ENCODE results near the gene GTF3C6. TPM values are rescaled to one million over a fixed set of nuclear protein-coding genes. Genes with fewer than 3 reads are reported as not detected.

Gene GTF3C6
- total RNA-seq, 1 experiment from 2014 or later = 32.0 TPM

DNA sequence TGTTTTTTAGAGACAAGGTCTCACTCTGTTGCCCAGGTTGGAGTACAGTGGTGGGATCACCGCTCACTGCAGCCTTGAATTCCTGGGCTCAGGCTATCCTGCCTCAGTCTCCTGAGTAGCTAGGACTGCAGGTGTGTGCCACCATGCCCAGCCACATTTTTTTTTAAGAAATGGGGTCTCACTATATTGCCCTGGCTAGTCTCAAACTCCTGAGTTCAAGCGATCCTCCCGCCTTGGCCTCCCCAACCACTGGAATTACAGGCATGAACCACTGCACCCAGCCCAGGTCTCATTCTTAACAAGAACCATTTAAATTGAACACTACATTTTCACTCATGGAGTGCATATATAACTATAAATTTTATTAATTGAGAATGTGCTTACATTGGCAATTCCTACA, 43.8 kb downstream of the GTF3C6 start (continued):
- TF ChIP-seq, protein P1, sequence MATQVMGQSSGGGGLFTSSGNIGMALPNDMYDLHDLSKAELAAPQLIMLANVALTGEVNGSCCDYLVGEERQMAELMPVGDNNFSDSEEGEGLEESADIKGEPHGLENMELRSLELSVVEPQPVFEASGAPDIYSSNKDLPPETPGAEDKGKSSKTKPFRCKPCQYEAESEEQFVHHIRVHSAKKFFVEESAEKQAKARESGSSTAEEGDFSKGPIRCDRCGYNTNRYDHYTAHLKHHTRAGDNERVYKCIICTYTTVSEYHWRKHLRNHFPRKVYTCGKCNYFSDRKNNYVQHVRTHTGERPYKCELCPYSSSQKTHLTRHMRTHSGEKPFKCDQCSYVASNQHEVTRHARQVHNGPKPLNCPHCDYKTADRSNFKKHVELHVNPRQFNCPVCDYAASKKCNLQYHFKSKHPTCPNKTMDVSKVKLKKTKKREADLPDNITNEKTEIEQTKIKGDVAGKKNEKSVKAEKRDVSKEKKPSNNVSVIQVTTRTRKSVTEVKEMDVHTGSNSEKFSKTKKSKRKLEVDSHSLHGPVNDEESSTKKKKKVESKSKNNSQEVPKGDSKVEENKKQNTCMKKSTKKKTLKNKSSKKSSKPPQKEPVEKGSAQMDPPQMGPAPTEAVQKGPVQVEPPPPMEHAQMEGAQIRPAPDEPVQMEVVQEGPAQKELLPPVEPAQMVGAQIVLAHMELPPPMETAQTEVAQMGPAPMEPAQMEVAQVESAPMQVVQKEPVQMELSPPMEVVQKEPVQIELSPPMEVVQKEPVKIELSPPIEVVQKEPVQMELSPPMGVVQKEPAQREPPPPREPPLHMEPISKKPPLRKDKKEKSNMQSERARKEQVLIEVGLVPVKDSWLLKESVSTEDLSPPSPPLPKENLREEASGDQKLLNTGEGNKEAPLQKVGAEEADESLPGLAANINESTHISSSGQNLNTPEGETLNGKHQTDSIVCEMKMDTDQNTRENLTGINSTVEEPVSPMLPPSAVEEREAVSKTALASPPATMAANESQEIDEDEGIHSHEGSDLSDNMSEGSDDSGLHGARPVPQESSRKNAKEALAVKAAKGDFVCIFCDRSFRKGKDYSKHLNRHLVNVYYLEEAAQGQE (IDR thresholded peaks at IDR 0.05; ENCODE audit: low read depth) = no peak
- TF ChIP-seq SRF (IDR thresholded peaks at IDR 0.05; ENCODE audit: low read depth) (no peak), POLR2AphosphoS5 (IDR thresholded peaks at IDR 0.05; ENCODE audit: low read depth, low read length) (no peak), CBX3 (IDR thresholded peaks at IDR 0.05; ENCODE audit: low read depth) (no peak)
- TF ChIP-seq, protein P2, sequence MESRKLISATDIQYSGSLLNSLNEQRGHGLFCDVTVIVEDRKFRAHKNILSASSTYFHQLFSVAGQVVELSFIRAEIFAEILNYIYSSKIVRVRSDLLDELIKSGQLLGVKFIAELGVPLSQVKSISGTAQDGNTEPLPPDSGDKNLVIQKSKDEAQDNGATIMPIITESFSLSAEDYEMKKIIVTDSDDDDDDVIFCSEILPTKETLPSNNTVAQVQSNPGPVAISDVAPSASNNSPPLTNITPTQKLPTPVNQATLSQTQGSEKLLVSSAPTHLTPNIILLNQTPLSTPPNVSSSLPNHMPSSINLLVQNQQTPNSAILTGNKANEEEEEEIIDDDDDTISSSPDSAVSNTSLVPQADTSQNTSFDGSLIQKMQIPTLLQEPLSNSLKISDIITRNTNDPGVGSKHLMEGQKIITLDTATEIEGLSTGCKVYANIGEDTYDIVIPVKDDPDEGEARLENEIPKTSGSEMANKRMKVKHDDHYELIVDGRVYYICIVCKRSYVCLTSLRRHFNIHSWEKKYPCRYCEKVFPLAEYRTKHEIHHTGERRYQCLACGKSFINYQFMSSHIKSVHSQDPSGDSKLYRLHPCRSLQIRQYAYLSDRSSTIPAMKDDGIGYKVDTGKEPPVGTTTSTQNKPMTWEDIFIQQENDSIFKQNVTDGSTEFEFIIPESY (IDR thresholded peaks at IDR 0.05; ENCODE audit: extremely low read depth, insufficient replicate concordance, low read length) = no peak

DNA sequence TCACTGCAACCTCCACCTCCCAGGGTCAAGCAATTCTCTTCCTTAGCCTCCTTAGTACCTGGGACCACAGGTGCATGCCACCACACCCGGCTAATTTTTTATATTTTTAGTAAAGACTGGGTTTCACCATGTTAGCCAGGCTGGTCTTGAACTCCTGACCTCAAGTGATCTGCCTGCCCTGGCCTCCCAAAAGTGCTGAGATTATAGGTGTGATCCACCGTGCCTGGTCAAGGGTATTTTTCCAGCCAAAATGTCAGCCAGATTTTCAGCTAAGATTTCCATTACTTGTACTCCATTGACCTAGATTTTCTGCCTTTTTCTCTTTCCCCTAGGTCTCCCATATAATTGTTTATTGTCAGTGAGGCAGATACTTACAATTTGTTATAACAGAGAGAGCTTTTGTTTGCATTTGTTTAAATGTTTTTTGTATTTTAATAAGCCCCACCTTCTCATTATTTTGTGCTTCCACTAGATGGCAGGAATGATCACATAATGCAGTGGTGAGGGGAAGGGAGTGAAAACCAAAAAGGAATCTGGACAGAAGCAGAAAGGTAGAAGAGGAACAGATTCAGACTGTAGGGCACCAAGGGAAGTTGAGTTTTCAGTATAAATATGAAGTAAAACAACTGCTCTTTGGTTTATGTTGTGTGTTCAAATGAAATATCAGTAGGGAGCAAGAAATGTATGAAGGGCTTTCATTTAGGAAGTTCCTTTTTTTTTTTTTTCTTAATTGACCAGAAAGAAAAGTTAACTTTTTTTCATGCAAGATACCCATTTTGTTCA, 53.0 kb downstream of the GTF3C6 start:
- Histone ChIP-seq H3K36me3 (ENCODE audit: control insufficient read depth in 1 of 2, insufficient read depth in 2 of 2, low read length in 2 of 2) (peaks cover 32 to 43% of the 10 kb centered on the region in 2 experiments), H3K27me3 (ENCODE audit: insufficient read depth, low read length) (no peaks in the 10 kb centered on the region), H3K9me3 (ENCODE audit: control insufficient read depth in 1 of 2, insufficient read depth in 1 of 2, low read depth in 1 of 2, low read length in 2 of 2) (no peaks in the 10 kb centered on the region), H2AFZ (ENCODE audit: low read depth, low read length, poor library complexity, severe bottlenecking) (no peak overlapping the region), H3K4me3 (replicated peaks in 1 of 2; ENCODE audit: low read depth in 1 of 2, low read length in 2 of 2) (no peak overlapping the region), H3K27ac (ENCODE audit: low read depth, low read length) (no peak overlapping the region), H3K9ac (ENCODE audit: low read length) (no peak overlapping the region), H3K9me2 (ENCODE audit: insufficient read depth) (no peaks in the 10 kb centered on the region), H3K79me2 (ENCODE audit: insufficient read depth, low read length) (peaks cover 48% of the 10 kb centered on the region), H3K4me1 (ENCODE audit: control insufficient read depth in 1 of 2, insufficient read depth in 2 of 2, low read length in 2 of 2) (no peaks in the 10 kb centered on the region), H4K20me1 (ENCODE audit: insufficient read depth) (peaks cover 13% of the 10 kb centered on the region; the same call in 1 of the 2 replicates), H3K4me2 (ENCODE audit: low read length) (no peak overlapping the region)
- ChIA-PET RAD21 (ENCODE audit: low non-redundant PET in 1 of 2, low total read pairs in 2 of 2, uncharacterized antibody in 2 of 2, unreplicated experiment in 2 of 2) (no interaction called here), CTCF (interaction anchor here (0.6 to 3.0 kb wide), 18 partner anchors 10 to 1032 kb away, joined by 3 to 28 read pairs (median 3); partner anchors contain the start of gene RPF2), POLR2A (interaction anchor here (0.5 kb wide), 1 partner anchor 18 kb away, joined by 3 read pairs; no protein-coding TSS in a partner anchor)
- no peak for TF ChIP-seq EGR1 (IDR thresholded peaks at IDR 0.05; ENCODE audit: low read depth)
- TF ChIP-seq RAD21 (IDR thresholded peaks at IDR 0.05; ENCODE audit: low read depth) = peak; percentile 74
- TF ChIP-seq, protein P3, sequence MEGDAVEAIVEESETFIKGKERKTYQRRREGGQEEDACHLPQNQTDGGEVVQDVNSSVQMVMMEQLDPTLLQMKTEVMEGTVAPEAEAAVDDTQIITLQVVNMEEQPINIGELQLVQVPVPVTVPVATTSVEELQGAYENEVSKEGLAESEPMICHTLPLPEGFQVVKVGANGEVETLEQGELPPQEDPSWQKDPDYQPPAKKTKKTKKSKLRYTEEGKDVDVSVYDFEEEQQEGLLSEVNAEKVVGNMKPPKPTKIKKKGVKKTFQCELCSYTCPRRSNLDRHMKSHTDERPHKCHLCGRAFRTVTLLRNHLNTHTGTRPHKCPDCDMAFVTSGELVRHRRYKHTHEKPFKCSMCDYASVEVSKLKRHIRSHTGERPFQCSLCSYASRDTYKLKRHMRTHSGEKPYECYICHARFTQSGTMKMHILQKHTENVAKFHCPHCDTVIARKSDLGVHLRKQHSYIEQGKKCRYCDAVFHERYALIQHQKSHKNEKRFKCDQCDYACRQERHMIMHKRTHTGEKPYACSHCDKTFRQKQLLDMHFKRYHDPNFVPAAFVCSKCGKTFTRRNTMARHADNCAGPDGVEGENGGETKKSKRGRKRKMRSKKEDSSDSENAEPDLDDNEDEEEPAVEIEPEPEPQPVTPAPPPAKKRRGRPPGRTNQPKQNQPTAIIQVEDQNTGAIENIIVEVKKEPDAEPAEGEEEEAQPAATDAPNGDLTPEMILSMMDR (IDR thresholded peaks at IDR 0.05 in 2 of 3, conservative IDR thresholded peaks at IDR 0.05 in 1 of 3; ENCODE audit: borderline replicate concordance in 1 of 3, insufficient read depth in 1 of 3, low read depth in 2 of 3, low read length in 2 of 3) = peak; percentile 56 to 84 (median 60)
- DNase-seq (ENCODE audit: low read depth, low spot score) = peak; percentile 19
- ATAC-seq = peak; percentile 88
- no TSS peak for BruUV-seq (replicated peaks)
- intact Hi-C loops (cut with micrococcal nuclease) = loop anchor here (1.0 to 5.0 kb wide), 2 partner anchors 199 to 246 kb away; a partner anchor contains a TSS
